Liver (tissue), 3 donors: ENCODE data around the gene PROK1.

ENCODE experiments used
- ATF3 ChIP-seq: IDR thresholded peaks from 2 replicates; pipeline ENCODE4 v1.6.1; 2016; ENCODE audit warnings: antibody characterized with exemption
- CTCF ChIP-seq: fragments of 150-350 bp; IDR thresholded peaks from 2 replicates; pipeline ENCODE4 v1.5.1; 2017; ENCODE audit warnings: improper control_type of control experiment, low read depth, low read length; ENCODE audit not compliant: missing input control
- GABPA ChIP-seq, 2 donors: IDR thresholded peaks in 1 of 2; conservative IDR thresholded peaks in 1 of 2; 2 replicates each; pipeline ENCODE4 v1.6.1; 2016; ENCODE audit warnings: antibody characterized with exemption in 2 of 2, mild to moderate bottlenecking in 1 of 2, moderate library complexity in 1 of 2
- JUND ChIP-seq, 2 donors: IDR thresholded peaks; 2 replicates each; pipeline ENCODE4 v1.6.1; 2016; ENCODE audit warnings: antibody characterized with exemption in 2 of 2
- MAX ChIP-seq: IDR thresholded peaks from 2 replicates; pipeline ENCODE4 v1.6.1; 2016; ENCODE audit warnings: antibody characterized with exemption
- TAF1 ChIP-seq: conservative IDR thresholded peaks from 2 replicates; pipeline ENCODE4 v1.6.1; 2016; ENCODE audit warnings: antibody characterized with exemption, mild to moderate bottlenecking
- donor health status: healthy.
- donor health status: healthy.

- TF ChIP-seq CTCF = no peak
- no peak for TF ChIP-seq ATF3
- TF ChIP-seq TAF1 = no peak
- no peak for TF ChIP-seq MAX
- TF ChIP-seq GABPA (IDR thresholded peaks at IDR 0.05 in 1 of 2, conservative IDR thresholded peaks at IDR 0.05 in 1 of 2) = no peak
- TF ChIP-seq JUND (IDR thresholded peaks at IDR 0.05) = no peak
Observed at GRCh38 chr1:110450929-110451328, at the start of gene PROK1.
